CD4-positive, alpha-beta T cell treated with Interleukin-6 at 100 ng/mL for 8 hours (primary cell): ENCODE results near the gene PSAP.
A peak's percentile ranks its signal among the peaks of the same experiment; 100 is the strongest.
"Not testable (repeated sequence)": the region's sequence is repeated elsewhere in the genome, so short reads cannot be mapped to it uniquely, and the experiment has no call there.

ENCODE experiments used
- DNase-seq: peaks from one replicate; pipeline ENCODE4 v3.0.0-alpha.2; 2020; ENCODE audit warnings: mixed read lengths, low spot score

Gene PSAP

DNA sequence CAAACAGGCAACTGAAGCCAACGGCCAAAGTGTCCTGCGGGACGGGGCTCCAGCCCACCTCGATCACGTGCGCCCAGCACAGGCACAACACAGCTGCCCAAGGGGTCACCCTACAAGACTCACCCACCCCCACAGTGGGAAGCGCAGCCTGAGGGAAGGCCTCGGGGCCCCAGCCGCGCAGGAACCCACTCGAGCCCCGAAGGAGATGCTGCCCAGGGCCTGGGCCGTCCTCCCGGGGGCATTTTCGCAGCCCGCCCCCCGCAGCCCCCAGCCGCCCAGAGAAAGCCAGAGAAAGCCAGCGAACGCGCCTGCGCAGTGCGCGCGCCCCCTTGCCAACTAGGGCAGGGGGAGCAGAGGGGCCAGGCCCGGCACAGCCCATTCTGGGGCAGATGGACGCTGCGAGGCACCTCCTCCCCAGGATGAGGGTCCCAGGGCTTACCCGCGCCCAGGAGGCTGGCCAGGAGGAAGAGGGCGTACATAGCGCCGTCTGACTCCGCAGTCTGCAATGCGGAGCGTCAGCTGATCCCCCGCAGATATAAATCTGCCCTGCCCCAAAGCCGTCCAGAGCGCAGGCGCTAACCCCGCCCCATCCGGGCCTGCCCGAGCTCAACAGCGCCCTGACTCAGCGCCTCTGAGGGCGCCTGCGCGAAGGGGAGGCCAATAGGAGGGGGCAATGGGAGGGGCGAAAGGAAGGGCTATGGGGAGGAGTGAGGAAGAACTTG lies at the start of gene PSAP:
Gene PSAP (minus strand): TSS at position 509 of the 722 bp plus-strand sequence. CDS start 30 bp downstream, at position 479.
- DNase-seq, result peak; percentile 98

DNA sequence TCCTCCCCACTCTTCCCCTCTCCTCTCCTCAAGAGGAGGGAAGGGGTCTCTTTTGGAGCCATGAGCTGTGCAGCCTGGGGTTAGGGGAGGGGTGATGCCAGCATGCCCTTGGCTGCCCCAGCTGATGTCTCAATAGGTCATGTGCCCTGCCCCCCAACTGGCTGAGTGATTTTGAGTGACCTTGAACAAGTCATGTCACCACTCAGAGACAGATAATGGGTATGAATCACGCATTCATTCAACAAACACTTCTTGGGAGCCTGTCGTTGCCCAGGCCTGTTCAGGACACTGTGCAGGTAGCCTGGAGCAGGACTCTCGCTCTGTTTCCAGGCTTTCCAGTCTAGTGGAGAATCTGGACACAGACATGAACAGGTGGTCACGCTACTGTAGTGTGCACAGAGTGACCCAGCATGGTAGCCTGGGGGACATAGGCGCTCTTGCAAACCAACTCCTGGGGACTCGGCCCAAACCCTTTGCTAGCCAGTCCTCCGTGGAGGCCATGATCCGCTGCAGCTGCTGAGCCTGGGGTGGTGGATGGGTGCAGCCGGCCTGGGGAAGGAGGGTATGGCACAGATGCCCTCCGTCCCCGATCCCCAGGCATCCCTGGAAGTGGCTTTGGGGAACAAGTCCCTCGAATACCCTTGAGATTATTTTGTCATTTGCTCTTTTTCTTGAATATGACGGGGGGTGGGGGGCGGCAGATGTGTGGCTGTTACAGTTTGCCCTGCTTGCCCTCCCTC lies 49.6 kb upstream of the PSAP start:
- no peak for DNase-seq

GRCh38 chr10:71899665-71900412 lies 48.8 kb upstream of the PSAP start:
- DNase-seq, result no peak

DNA sequence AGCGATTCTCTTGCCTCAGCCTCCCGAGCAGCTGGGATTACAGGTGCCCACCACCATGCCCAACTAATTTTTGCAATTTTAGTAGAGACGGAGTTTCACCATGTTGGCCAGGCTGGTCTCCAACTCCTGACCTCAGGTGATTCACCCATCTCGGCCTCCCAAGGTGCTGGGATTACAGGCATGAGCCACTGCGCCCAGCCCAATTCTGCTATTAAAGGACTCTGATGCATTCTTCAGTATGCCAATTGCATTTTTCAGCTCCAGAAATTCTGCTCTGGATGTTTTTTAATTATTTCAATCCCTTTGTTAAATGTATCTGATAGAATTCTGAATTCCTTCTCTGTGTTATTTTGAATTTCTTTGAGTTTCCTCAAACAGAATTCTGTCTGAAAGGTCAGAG lies 47.3 kb upstream of the PSAP start:
- DNase-seq, result not testable (repeated sequence)

DNA sequence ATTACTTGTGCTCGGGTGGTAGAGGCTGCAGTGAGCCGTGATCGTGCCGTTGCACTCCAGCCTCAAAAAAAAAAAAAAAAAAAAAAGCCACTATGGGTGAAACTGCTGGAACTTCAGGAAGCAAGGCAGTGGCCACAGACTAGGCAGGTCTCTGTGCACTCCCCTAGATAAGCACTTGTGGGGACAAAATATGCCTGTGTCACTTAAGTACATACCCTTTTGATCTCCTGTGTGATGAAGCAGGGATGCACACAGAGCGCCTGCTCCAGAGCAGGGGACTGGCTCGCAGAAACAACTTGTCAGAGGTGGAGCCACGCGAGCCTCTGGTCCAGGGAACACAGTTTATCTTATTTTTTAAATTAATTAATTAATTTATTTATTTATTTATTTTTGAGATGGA lies 42.9 kb upstream of the PSAP start:
- DNase-seq, result no peak

DNA sequence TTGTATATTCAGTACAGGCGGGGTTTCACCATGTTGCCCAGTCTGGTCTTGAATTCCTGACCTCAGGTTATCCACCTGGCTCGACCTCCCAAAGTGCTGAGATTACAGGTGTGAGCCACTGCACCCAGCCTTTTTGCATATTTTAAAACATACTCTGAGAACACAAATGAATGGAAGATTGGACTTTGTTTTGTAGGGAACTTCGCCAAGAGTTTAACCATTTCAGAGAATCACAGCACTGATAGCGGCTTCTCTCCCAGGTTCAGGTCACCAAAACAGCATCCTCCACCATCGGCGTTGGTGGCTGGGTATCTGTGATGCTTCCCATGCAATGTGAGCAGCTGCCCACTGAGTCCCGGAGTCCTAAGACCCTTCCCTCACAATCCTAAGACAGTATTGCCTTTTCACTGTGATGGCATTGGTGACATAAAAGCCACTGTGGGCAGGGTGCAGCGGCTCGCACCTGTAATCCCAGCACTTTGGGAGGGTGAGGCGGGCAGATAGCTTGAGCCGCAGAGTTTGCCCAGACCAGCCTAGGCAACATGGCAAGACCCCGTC lies 42.3 kb upstream of the PSAP start:
- no peak for DNase-seq

DNA sequence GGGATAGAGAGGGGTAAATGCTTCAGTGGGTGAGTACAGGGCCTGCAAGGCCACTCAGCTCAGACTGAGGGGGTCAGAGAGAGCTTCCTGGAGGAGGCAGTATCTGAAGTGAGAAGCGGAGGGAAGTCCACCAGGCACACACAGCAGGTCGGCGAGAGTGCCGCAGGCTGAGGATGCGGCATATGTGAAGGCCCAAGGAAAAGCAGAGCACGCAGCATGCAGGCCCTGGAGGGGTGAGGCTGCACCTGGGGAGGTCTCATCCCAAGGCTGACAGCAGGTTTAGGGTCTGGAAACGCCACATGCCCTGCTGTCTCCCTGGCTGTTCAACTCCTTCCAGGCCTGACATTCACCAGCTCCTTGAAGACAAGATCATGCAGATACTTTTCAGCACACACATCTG lies 40.4 kb upstream of the PSAP start:
- no peak for DNase-seq

- DNase-seq, result no peak
Observed at GRCh38 chr10:71889388-71889987, 38.4 kb upstream of the PSAP start.

GRCh38 chr10:71888623-71889387 lies 37.8 kb upstream of the PSAP start:
- DNase-seq, result peak; percentile 36

DNA sequence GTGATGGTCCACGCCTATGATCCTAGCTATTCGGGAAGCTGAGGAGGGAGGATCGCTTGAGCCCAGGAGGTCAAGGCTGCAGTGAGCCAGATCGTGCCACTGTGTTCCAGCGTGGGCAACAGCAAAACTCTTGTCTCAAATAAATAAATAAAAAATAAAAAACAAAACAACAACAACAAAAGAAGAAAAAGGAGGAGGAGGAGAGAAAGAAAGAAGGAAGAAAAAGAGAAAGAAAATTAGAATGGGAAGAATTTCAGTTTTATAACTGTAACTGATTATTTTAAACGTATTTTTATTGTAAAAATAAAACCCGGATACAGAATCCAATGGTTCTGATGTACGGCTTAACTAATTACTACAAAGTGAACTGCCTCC lies 37.2 kb upstream of the PSAP start:
- DNase-seq, result no peak

DNA sequence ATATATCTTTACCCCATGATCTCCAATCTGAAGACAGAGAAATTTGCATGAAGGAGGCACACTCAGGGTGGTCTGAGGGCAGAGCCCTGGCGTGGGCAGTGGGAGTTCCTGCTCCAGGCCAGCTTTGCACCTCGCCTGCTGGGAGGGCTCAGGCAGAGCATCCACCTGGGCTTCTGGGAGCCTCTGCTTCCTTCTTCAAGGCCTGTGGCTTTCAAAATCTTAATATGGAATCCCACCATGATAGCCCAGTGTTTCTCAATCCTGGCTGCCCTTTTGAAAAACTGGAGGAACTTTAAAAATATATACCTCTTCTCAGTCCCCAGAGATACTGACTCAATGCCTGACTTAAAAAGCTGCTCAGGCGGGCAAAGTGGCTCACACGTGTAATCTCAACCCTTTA lies 36.7 kb upstream of the PSAP start:
- no peak for DNase-seq

DNA sequence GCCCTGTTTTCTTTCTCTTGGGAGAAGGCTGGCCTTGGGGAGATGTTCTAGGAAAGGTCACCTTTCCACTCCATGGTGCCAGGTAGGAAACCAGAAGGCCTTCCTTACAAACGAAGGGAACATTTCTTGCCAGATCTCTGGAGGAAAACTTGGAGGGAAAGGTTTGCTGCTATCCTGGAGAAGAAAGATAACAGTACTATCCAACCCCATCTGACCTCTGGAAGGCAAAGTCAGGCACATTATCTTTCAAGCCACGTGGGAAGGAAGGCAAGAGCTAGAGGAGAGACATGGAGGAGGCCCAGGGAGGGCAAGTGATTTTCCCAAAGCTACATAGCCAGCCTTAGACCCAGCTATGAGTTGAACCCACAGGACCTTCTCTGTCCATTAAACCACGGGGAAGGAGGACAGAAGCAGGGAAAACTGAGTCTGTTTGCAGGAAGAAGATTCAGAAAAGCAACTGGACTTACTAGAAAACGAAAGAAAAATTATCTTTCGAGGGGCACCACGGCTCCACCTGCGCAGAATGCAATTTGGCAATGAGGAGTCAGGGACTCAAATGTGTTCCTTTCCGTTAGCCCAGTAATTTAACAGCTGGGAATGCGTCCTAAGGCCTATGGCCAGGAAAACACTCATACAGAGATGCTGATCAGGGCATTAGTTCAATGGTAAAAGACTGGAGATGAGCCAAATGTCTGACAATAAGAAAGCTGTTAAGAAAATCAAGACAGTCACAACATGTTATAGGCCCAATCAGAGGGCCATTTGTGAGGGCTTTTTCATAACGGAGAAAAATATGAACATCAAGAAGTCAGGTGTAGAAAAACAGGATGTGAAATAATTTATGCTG lies 32.0 kb upstream of the PSAP start:
- DNase-seq, result no peak

DNA sequence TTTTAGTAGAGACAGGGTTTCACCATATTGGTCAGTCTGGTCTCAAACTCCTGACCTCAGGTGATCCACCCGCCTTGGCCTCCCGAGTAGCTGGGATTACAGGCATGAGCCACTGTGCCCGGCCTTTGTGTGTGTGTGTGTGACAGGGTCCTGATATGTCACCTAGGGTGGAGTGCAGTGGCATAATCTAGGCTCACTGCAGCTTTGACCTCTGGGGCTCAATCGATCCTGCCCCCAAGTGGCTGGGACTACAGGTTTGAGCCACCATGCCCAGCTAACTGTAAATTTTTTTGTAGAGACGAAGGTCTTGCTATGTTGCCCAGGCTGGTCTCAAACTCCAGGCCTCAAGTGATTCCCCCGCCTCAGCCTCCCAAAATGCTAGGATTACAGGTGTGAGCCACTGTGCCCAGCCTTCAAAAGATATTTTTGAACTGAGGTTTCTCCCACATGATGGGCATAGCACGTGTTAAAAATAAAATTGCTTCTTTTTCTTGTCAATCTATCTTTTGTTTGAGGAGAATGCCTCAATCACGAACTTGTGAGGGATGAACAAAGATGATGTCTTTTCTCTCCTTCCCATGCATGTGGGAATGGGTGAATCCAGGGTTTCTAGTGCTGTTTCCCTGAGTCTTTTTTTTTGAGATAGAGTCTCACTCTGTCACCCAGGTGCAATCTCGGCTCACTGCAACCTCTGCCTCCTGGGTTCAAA lies 30.8 kb upstream of the PSAP start:
- DNase-seq, result no peak

DNA sequence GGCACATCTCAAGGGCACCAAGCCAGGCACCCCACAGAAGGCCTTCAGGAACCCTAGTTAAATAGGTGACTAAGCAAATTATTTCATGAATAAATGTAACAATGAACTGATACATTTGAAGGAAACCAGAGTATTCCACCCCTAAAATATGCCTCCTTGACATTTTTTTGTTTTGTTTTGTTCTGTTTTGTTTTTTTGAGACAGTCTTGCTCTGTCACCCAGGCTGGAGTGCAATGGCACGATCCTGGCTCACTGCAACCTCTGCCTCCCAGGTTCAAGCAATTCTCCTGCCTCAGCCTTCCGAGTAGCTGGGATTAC lies 30.2 kb upstream of the PSAP start:
- not testable (repeated sequence) for DNase-seq

DNA sequence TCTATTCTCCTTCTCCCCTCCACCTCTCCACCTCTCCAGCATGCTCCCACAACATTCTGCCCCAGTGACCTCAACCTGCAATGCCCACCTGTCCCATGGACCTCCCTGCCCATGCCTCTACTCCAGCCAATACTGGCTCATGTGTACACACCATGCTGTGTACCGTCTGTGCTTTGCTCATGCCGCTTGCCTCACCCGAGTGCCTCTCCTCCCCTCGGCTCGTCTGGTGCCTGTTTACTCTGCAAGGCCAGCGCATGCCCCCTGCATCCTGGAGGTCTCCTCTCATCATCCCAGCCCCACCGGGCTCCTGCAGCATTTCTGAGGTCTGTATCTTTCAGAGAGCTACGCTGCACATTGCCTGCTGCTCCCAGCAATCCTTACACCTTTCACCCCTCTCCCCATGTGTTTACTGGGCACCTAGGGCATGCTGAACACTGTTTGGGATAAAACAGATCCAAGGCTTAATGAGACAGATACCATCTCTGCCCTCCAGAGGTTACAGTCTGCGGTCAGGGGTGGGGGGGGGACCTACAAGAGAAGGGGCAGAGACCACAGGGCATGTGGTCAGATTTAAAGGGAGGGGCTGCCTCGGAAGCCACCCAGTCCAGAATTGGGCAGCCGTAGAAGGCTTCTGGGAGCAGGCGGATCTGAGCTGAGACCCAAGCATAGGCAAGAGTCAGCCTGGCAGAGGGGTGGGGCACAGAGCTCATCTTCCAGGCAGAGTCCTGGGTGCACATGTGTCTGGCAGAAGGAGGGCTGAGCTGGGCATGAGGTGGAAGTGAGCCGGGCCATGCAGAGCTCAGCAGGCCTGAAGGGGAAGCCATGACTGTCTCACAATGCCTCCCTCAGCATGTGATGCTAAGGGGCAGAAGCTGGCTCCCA lies 29.6 kb upstream of the PSAP start:
- no peak for DNase-seq

GRCh38 chr10:71878327-71879034 lies 27.4 kb upstream of the PSAP start:
- no peak for DNase-seq

DNA sequence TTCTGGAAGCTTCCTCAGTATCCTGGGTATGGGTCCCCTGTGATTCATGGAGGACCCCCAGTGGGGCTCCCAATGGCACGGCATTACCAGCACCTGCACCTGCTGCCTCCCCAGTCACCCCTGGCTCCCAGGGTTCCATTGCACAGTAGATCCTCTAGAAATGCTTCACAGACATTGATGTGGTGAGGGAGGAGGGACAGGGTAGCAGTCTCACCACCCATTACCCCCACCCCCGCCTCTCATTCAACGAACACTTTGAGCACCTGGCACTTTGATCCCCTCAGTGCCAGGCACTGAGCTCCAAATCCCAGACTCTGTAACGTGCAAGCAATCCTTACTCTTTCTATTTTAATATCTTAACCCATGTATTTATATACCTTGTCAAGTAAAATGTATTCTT lies 26.8 kb upstream of the PSAP start:
- no peak for DNase-seq

DNA sequence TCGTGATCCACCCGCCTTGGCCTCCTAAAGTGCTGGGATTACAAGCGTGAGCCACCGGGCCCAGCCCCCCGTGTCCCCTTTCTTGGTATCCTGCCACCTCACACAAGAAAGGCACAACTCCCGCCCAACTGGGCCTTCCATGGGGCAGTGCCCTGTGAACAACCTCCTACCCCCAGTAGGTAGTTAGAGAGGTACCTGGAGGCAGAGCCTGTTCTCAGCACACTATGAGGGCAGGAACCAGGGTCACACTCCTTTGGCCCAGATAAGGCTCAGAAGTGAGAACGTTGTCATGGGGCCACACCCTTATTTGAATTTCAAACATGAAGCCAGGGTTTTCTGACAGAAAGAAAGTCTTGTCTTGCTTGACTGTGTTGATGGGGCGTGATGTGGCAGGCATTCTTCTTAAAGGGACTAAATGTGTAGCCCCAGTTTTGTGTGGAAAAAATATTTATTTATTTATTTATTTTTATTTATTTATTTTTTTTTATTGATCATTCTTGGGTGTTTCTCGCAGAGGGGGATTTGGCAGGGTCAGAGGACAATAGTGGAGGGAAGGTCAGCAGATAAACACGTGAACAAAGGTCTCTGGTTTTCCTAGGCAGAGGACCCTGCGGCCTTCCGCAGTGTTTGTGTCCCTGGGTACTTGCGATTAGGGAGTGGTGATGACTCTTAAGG lies 23.8 kb upstream of the PSAP start:
- not testable (repeated sequence) for DNase-seq
